HEK293 (cell line): ENCODE measurements around the gene SNRPF.
A peak's percentile ranks its signal among the peaks of the same experiment; 100 is the strongest.

ENCODE experiments used
- CTCF ChIP-seq: fragments of 450-650 bp; formaldehyde crosslinking; IDR thresholded peaks from 2 replicates; pipeline ENCODE4 v1.5.1; 2016; ENCODE audit warnings: missing biosample characterization, missing genetic modification characterization
- EGR2 ChIP-seq: fragments of 450-650 bp; formaldehyde crosslinking; IDR thresholded peaks from 2 replicates; pipeline ENCODE4 v1.5.1; 2016; ENCODE audit warnings: low read depth, missing biosample characterization, missing genetic modification characterization
- FEZF1 ChIP-seq: fragments of 450-650 bp; formaldehyde crosslinking; IDR thresholded peaks from 2 replicates; pipeline ENCODE4 v1.5.1; 2016; ENCODE audit warnings: missing biosample characterization, missing genetic modification characterization
- SCRT2 ChIP-seq: fragments of 450-650 bp; formaldehyde crosslinking; IDR thresholded peaks from 2 replicates; pipeline ENCODE4 v1.5.1; 2016; ENCODE audit warnings: missing biosample characterization, missing genetic modification characterization
- YY2 ChIP-seq: fragments of 450-650 bp; formaldehyde crosslinking; IDR thresholded peaks from 2 replicates; pipeline ENCODE4 v1.5.1; 2016; ENCODE audit warnings: missing biosample characterization, missing genetic modification characterization
- ZBTB17 ChIP-seq: fragments of 450-650 bp; formaldehyde crosslinking; IDR thresholded peaks from 2 replicates; pipeline ENCODE4 v1.5.1; 2016; ENCODE audit warnings: missing biosample characterization, missing genetic modification characterization
- ZEB2 ChIP-seq: fragments of 450-650 bp; formaldehyde crosslinking; IDR thresholded peaks from 2 replicates; pipeline ENCODE4 v1.5.1; 2016; ENCODE audit warnings: missing biosample characterization, missing genetic modification characterization
- ZFP69B ChIP-seq: fragments of 450-650 bp; formaldehyde crosslinking; IDR thresholded peaks from 2 replicates; pipeline ENCODE4 v1.5.1; 2016; ENCODE audit warnings: missing biosample characterization, missing genetic modification characterization
- ZNF121 ChIP-seq: fragments of 450-650 bp; formaldehyde crosslinking; IDR thresholded peaks from 2 replicates; pipeline ENCODE4 v1.5.1; 2016; ENCODE audit warnings: missing biosample characterization, missing genetic modification characterization
- ZNF223 ChIP-seq: fragments of 450-650 bp; formaldehyde crosslinking; IDR thresholded peaks from 2 replicates; pipeline ENCODE4 v1.5.1; 2016; ENCODE audit warnings: missing biosample characterization, missing genetic modification characterization
- ZNF239 ChIP-seq: fragments of 450-650 bp; formaldehyde crosslinking; IDR thresholded peaks from 2 replicates; pipeline ENCODE4 v1.5.1; 2016; ENCODE audit warnings: missing biosample characterization, missing genetic modification characterization
- ZNF335 ChIP-seq: fragments of 450-650 bp; formaldehyde crosslinking; conservative IDR thresholded peaks from 2 replicates; pipeline ENCODE4 v1.5.1; 2016; ENCODE audit warnings: missing biosample characterization, missing genetic modification characterization
- ZNF341 ChIP-seq: fragments of 450-650 bp; formaldehyde crosslinking; IDR thresholded peaks from 2 replicates; pipeline ENCODE4; 2016; ENCODE audit warnings: low read depth, missing biosample characterization, missing genetic modification characterization
- ZNF354C ChIP-seq: fragments of 450-650 bp; formaldehyde crosslinking; IDR thresholded peaks from 2 replicates; pipeline ENCODE4 v1.5.1; 2016; ENCODE audit warnings: missing biosample characterization, missing genetic modification characterization, low read depth, borderline replicate concordance
- ZNF37A ChIP-seq: fragments of 450-650 bp; IDR thresholded peaks from 2 replicates; pipeline ENCODE4 v1.5.1; 2018; ENCODE audit warnings: missing biosample characterization, missing genetic modification characterization
- ZNF501 ChIP-seq: fragments of 450-650 bp; formaldehyde crosslinking; IDR thresholded peaks from 2 replicates; pipeline ENCODE4 v1.5.1; 2016; ENCODE audit warnings: missing biosample characterization, missing genetic modification characterization
- ZNF580 ChIP-seq: fragments of 450-650 bp; formaldehyde crosslinking; IDR thresholded peaks from 2 replicates; pipeline ENCODE4 v1.5.1; 2016; ENCODE audit warnings: missing biosample characterization, missing genetic modification characterization
- ZNF600 ChIP-seq: fragments of 450-650 bp; formaldehyde crosslinking; IDR thresholded peaks from 2 replicates; pipeline ENCODE4 v1.5.1; 2016; ENCODE audit warnings: missing biosample characterization, missing genetic modification characterization
- ZNF610 ChIP-seq: fragments of 450-650 bp; formaldehyde crosslinking; IDR thresholded peaks from 2 replicates; pipeline ENCODE4 v1.5.1; 2016; ENCODE audit warnings: missing biosample characterization, missing genetic modification characterization, borderline replicate concordance
- ZNF639 ChIP-seq: fragments of 450-650 bp; formaldehyde crosslinking; IDR thresholded peaks from 2 replicates; pipeline ENCODE4 v1.5.1; 2016; ENCODE audit warnings: missing biosample characterization, missing genetic modification characterization
- ZNF76 ChIP-seq: fragments of 450-650 bp; formaldehyde crosslinking; IDR thresholded peaks from 2 replicates; pipeline ENCODE4; 2016; ENCODE audit warnings: low read depth, missing biosample characterization, missing genetic modification characterization, borderline replicate concordance
- ZXDB ChIP-seq: fragments of 450-650 bp; formaldehyde crosslinking; IDR thresholded peaks from 2 replicates; pipeline ENCODE4 v1.5.1; 2016; ENCODE audit warnings: missing biosample characterization, missing genetic modification characterization
- TF ChIP-seq, protein P1 (sequence below): fragments of 450-650 bp; formaldehyde crosslinking; IDR thresholded peaks from 2 replicates; pipeline ENCODE4 v1.5.1; 2016; ENCODE audit warnings: missing biosample characterization, missing genetic modification characterization, low read depth
- TF ChIP-seq, protein P2 (sequence below): fragments of 450-650 bp; formaldehyde crosslinking; IDR thresholded peaks from 2 replicates; pipeline ENCODE4 v1.5.1; 2016; ENCODE audit warnings: missing biosample characterization, missing genetic modification characterization
- TF ChIP-seq, protein P3 (sequence below): fragments of 450-650 bp; formaldehyde crosslinking; IDR thresholded peaks from 2 replicates; pipeline ENCODE4; 2016; ENCODE audit warnings: missing biosample characterization, missing genetic modification characterization
- TF ChIP-seq, protein P4 (sequence below): fragments of 450-650 bp; formaldehyde crosslinking; IDR thresholded peaks from 2 replicates; pipeline ENCODE4 v1.5.1; 2016; ENCODE audit warnings: missing biosample characterization, missing genetic modification characterization, borderline replicate concordance

SNRPF gene

DNA sequence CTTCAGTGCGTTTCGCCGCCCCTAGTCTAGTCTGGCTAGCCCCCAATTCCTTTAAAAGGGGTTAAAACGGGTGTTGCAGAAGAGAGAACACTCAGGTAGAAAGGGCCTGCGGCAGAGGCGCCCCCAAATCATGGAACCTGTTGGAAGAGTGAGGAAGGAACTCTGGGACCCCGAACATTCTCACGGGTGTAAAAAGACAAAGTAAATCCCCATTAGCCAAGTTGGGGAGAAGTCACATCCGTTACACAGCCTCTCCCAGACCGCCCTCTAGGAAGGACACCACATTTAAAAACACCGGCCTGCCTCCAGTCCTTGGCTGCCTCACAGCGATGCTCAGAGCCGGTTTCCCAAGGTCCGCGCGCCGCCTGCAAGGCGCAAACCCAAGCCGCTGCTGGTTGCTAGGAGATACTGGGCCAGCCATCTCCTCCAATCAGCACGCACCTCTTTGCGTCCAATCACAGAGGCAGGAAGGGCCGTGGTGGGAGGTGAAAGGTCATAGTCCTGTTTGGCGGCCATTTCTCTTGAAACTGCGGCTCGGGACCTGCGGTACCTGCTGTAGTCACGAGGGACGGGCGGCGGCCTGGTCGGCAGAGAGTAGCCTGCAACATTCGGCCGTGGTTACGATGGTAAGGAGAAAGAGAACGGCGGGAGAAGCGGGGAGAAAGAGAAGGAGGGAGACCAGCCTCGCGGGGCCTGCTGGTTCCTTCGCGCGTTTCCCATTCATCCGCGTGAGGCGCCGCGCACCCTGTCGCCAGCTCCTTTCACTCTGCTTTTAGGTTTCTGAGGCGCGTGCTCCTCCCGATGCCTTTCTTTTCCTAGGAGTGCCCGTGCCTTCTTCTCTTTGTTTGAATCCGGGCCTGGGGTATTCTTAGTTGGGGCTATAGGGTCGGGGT is at the start of gene SNRPF (continued):
- TF ChIP-seq, protein P1, sequence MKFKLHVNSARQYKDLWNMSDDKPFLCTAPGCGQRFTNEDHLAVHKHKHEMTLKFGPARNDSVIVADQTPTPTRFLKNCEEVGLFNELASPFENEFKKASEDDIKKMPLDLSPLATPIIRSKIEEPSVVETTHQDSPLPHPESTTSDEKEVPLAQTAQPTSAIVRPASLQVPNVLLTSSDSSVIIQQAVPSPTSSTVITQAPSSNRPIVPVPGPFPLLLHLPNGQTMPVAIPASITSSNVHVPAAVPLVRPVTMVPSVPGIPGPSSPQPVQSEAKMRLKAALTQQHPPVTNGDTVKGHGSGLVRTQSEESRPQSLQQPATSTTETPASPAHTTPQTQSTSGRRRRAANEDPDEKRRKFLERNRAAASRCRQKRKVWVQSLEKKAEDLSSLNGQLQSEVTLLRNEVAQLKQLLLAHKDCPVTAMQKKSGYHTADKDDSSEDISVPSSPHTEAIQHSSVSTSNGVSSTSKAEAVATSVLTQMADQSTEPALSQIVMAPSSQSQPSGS: no peak
- peak; percentile 91 for TF ChIP-seq ZNF501 (tag by site-specific recombination)
- TF ChIP-seq ZNF37A (tag by site-specific recombination): no peak
- 0 out of 2 replicates have a peak, but pooled peaks have one; percentile 42 for TF ChIP-seq ZEB2 (tag by site-specific recombination)
- peak; percentile 70 for TF ChIP-seq ZXDB (tag by site-specific recombination)
- no peak for TF ChIP-seq ZNF223
- TF ChIP-seq ZNF610 (tag by site-specific recombination): 0 out of 2 replicates have a peak, but pooled peaks have one; percentile 33
- TF ChIP-seq ZNF239 (tag by site-specific recombination): no peak
- TF ChIP-seq EGR2 (tag by site-specific recombination): no peak
- no peak for TF ChIP-seq ZNF121 (tag by site-specific recombination)
- peak; percentile 64; the same call in 1 of the 2 replicates for TF ChIP-seq CTCF
- TF ChIP-seq ZNF354C (tag by site-specific recombination): no peak
- TF ChIP-seq ZFP69B (tag by site-specific recombination): 0 out of 2 replicates have a peak, but pooled peaks have one; percentile 33
- TF ChIP-seq ZNF341 (tag by site-specific recombination): no peak
- TF ChIP-seq, protein P2, sequence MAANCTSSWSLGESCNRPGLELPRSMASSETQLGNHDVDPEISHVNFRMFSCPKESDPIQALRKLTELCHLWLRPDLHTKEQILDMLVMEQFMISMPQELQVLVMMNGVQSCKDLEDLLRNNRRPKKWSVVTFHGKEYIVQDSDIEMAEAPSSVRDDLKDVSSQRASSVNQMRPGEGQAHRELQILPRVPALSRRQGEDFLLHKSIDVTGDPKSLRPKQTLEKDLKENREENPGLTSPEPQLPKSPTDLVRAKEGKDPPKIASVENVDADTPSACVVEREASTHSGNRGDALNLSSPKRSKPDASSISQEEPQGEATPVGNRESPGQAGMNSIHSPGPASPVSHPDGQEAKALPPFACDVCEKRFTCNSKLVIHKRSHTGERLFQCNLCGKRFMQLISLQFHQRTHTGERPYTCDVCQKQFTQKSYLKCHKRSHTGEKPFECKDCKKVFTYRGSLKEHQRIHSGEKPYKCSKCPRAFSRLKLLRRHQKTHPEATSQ (tag by site-specific recombination): no peak
- TF ChIP-seq YY2: peak; percentile 96
- TF ChIP-seq ZBTB17: 0 out of 2 replicates have a peak, but pooled peaks have one; percentile 29
- TF ChIP-seq, protein P3, sequence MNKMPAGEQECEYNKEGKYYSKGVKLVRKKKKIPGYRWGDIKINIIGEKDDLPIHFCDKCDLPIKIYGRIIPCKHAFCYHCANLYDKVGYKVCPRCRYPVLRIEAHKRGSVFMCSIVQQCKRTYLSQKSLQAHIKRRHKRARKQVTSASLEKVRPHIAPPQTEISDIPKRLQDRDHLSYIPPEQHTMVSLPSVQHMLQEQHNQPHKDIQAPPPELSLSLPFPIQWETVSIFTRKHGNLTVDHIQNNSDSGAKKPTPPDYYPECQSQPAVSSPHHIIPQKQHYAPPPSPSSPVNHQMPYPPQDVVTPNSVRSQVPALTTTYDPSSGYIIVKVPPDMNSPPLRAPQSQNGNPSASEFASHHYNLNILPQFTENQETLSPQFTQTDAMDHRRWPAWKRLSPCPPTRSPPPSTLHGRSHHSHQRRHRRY: no peak
- TF ChIP-seq, protein P4, sequence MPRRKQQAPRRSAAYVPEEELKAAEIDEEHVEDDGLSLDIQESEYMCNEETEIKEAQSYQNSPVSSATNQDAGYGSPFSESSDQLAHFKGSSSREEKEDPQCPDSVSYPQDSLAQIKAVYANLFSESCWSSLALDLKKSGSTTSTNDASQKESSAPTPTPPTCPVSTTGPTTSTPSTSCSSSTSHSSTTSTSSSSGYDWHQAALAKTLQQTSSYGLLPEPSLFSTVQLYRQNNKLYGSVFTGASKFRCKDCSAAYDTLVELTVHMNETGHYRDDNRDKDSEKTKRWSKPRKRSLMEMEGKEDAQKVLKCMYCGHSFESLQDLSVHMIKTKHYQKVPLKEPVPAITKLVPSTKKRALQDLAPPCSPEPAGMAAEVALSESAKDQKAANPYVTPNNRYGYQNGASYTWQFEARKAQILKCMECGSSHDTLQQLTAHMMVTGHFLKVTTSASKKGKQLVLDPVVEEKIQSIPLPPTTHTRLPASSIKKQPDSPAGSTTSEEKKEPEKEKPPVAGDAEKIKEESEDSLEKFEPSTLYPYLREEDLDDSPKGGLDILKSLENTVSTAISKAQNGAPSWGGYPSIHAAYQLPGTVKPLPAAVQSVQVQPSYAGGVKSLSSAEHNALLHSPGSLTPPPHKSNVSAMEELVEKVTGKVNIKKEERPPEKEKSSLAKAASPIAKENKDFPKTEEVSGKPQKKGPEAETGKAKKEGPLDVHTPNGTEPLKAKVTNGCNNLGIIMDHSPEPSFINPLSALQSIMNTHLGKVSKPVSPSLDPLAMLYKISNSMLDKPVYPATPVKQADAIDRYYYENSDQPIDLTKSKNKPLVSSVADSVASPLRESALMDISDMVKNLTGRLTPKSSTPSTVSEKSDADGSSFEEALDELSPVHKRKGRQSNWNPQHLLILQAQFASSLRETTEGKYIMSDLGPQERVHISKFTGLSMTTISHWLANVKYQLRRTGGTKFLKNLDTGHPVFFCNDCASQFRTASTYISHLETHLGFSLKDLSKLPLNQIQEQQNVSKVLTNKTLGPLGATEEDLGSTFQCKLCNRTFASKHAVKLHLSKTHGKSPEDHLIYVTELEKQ (tag by site-specific recombination): no peak
- no peak for TF ChIP-seq ZNF580
- TF ChIP-seq ZNF600 (tag by site-specific recombination): 0 out of 2 replicates have a peak, but pooled peaks have one; percentile 5
- peak; percentile 69 for TF ChIP-seq ZNF335 (tag by site-specific recombination)
- TF ChIP-seq FEZF1: no peak
- peak; percentile 90 for TF ChIP-seq ZNF639 (tag by site-specific recombination)
- TF ChIP-seq SCRT2 (tag by site-specific recombination): peak; percentile 48; the same call in 1 of the 2 replicates
- peak; percentile 80 for TF ChIP-seq ZNF76
